ENCODE measurements around the gene EHMT1.

The EHMT1 gene

GRCh38 chr9:137745541-137745991 lies 126.8 kb downstream of the EHMT1 start:
- peak; percentile 8 for DNase-seq

GRCh38 chr9:137748311-137748710 lies 129.5 kb downstream of the EHMT1 start:
- DNase-seq, result no peak

- DNase-seq, result no peak
Measured at GRCh38 chr9:137748741-137749140, 129.9 kb downstream of the EHMT1 start.

GRCh38 chr9:137749511-137749910 lies 130.7 kb downstream of the EHMT1 start:
- DNase-seq, result no peak

GRCh38 chr9:137750007-137750406 lies 131.2 kb downstream of the EHMT1 start:
- DNase-seq, result no peak

GRCh38 chr9:137750566-137750965 lies 131.8 kb downstream of the EHMT1 start:
- DNase-seq, result no peak

GRCh38 chr9:137751616-137752015 lies 132.8 kb downstream of the EHMT1 start:
- no peak for DNase-seq

GRCh38 chr9:137752426-137752825 lies 133.6 kb downstream of the EHMT1 start:
- no peak for DNase-seq

GRCh38 chr9:137753192-137753765 lies 134.5 kb downstream of the EHMT1 start:
- no peak for DNase-seq

- DNase-seq, result no peak
Measured at GRCh38 chr9:137755261-137755927, 136.6 kb downstream of the EHMT1 start.

GRCh38 chr9:137756045-137756744 lies 137.4 kb downstream of the EHMT1 start:
- DNase-seq, result no peak

GRCh38 chr9:137757139-137757538 lies 138.3 kb downstream of the EHMT1 start:
- DNase-seq, result no peak

- no peak for DNase-seq
Measured at GRCh38 chr9:137757613-137758029, 138.8 kb downstream of the EHMT1 start.

GRCh38 chr9:137758067-137758466 lies 139.3 kb downstream of the EHMT1 start:
- no peak for DNase-seq

GRCh38 chr9:137759117-137759516 lies 140.3 kb downstream of the EHMT1 start:
- DNase-seq, result no peak

GRCh38 chr9:137759649-137760321 lies 141.0 kb downstream of the EHMT1 start:
- no peak for DNase-seq

- DNase-seq, result no peak
Measured at GRCh38 chr9:137760426-137760825, 141.6 kb downstream of the EHMT1 start.

- DNase-seq, result no peak
Measured at GRCh38 chr9:137761032-137761431, 142.2 kb downstream of the EHMT1 start.

GRCh38 chr9:137761793-137762192 lies 143.0 kb downstream of the EHMT1 start:
- no peak for DNase-seq

GRCh38 chr9:137762414-137763061 lies 143.7 kb downstream of the EHMT1 start:
- no peak for DNase-seq

GRCh38 chr9:137763271-137763955 lies 144.6 kb downstream of the EHMT1 start:
- no peak for DNase-seq

- no peak for DNase-seq
Measured at GRCh38 chr9:137764171-137764671, 145.4 kb downstream of the EHMT1 start.
